Parathyroid adenoma (tissue), 2 donors: ENCODE results near the gene CPNE9.
A peak's percentile ranks its signal among the peaks of the same experiment; 100 is the strongest.

ENCODE experiments used
- H2AFZ ChIP-seq: fragments of 300-600 bp; sonication (generic); one replicate; pipeline ENCODE4 v1.7.0; 2017; ENCODE audit warnings: antibody characterized with exemption, mild to moderate bottlenecking
- H3K27ac ChIP-seq: fragments of 300-600 bp; sonication (generic); one replicate; pipeline ENCODE4 v1.7.0; 2017
- H3K27me3 ChIP-seq: fragments of 300-600 bp; sonication (generic); one replicate; pipeline ENCODE4 v1.7.0; 2017; ENCODE audit warnings: low read length; ENCODE audit not compliant: control insufficient read depth, insufficient read depth
- H3K36me3 ChIP-seq: fragments of 300-600 bp; sonication (generic); one replicate; pipeline ENCODE4 v1.7.0; 2017; ENCODE audit warnings: low read length; ENCODE audit not compliant: control insufficient read depth, insufficient read depth
- H3K4me1 ChIP-seq: fragments of 300-600 bp; sonication (generic); one replicate; pipeline ENCODE4 v1.7.0; 2017; ENCODE audit warnings: control low read depth
- H3K4me2 ChIP-seq: fragments of 300-600 bp; sonication (generic); one replicate; pipeline ENCODE4 v1.7.0; 2017; ENCODE audit warnings: low read length
- H3K4me3 ChIP-seq: fragments of 300-600 bp; sonication (generic); one replicate; pipeline ENCODE4 v1.7.0; 2017; ENCODE audit warnings: low read depth, low read length
- H3K79me2 ChIP-seq: fragments of 300-600 bp; sonication (generic); one replicate; pipeline ENCODE4 v1.7.0; 2017; ENCODE audit warnings: control low read depth
- H3K9ac ChIP-seq: fragments of 300-600 bp; sonication (generic); one replicate; pipeline ENCODE4 v1.7.0; 2017; ENCODE audit warnings: mild to moderate bottlenecking
- H3K9me3 ChIP-seq: fragments of 300-600 bp; sonication (generic); one replicate; pipeline ENCODE4 v1.7.0; 2017; ENCODE audit warnings: low read length; ENCODE audit not compliant: control insufficient read depth
- TF ChIP-seq, protein P1 (sequence below): fragments of 300-600 bp; sonication (generic); IDR thresholded peaks from one replicate; pipeline ENCODE4 v1.7.0; 2017; ENCODE audit warnings: antibody characterized with exemption, mild to moderate bottlenecking
- donor health status: primary hyperparathyroidism.

Gene CPNE9

DNA sequence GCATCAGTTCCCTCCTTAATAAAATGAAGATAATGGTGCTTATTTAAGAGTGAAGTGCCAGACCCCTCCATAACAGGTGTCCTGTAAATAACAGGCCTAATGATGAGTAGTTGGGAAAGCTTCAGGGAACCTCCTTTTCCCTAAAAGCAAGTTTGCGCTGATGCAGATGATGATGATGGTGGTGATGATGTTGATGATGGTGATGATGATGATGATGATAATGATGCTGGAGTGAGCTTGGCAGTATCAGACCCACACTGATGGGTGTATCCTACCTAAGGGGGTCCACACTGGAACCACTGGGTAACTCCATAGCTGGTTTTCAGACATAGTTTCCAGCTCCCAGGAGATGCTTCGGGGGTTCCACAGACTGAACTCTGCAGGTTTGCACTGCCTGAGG, 29.9 kb upstream of the CPNE9 start:
- no peaks in the 10 kb centered on the region for H3K36me3 ChIP-seq
- no peaks in the 10 kb centered on the region for H3K9me3 ChIP-seq
- no peak overlapping the region for H3K27ac ChIP-seq
- H3K4me2 ChIP-seq = no peak overlapping the region
- no peak overlapping the region for H2AFZ ChIP-seq
- TF ChIP-seq, protein P1, sequence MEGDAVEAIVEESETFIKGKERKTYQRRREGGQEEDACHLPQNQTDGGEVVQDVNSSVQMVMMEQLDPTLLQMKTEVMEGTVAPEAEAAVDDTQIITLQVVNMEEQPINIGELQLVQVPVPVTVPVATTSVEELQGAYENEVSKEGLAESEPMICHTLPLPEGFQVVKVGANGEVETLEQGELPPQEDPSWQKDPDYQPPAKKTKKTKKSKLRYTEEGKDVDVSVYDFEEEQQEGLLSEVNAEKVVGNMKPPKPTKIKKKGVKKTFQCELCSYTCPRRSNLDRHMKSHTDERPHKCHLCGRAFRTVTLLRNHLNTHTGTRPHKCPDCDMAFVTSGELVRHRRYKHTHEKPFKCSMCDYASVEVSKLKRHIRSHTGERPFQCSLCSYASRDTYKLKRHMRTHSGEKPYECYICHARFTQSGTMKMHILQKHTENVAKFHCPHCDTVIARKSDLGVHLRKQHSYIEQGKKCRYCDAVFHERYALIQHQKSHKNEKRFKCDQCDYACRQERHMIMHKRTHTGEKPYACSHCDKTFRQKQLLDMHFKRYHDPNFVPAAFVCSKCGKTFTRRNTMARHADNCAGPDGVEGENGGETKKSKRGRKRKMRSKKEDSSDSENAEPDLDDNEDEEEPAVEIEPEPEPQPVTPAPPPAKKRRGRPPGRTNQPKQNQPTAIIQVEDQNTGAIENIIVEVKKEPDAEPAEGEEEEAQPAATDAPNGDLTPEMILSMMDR = no peak
- no peaks in the 10 kb centered on the region for H3K27me3 ChIP-seq
- peaks cover 10% of the 10 kb centered on the region for H3K79me2 ChIP-seq
- H3K4me1 ChIP-seq = peaks cover 24% of the 10 kb centered on the region
- no peak overlapping the region for H3K4me3 ChIP-seq
- no peak overlapping the region for H3K9ac ChIP-seq

DNA sequence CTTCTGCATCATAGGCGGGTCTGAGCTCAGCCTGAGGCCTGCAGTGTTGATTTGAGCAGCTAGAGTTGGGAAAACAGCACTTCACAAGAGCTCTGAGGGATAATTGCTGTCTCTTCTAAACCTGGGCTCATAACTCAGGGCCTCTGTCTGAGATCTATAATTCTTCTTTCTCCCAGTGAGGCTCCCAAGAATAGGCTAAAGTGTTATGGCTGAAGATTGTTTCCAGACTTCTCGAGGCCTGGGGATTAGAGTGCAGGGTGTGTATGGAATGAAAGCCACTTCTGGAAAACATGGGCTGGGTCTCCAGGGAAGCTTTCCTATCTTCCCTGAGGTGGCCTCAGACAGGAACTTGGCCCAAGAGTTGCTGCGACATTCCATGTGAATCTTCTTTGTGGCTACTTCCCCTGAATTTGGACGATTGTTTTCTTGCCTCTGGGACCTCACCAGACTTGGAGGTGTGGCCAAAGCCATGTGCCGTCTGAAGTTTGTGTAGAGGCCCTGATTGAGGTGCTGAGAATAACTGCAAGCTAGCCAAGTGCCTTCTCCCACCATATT, 27.8 kb upstream of the CPNE9 start:
- H3K36me3 ChIP-seq = no peaks in the 10 kb centered on the region
- H3K27me3 ChIP-seq = no peaks in the 10 kb centered on the region
- no peaks in the 10 kb centered on the region for H3K9me3 ChIP-seq
- no peak overlapping the region for H2AFZ ChIP-seq
- H3K4me2 ChIP-seq = no peak overlapping the region
- TF ChIP-seq, protein P1 = no peak
- peaks cover 19% of the 10 kb centered on the region for H3K4me1 ChIP-seq
- no peak overlapping the region for H3K4me3 ChIP-seq
- no peak overlapping the region for H3K9ac ChIP-seq
- no peak overlapping the region for H3K27ac ChIP-seq
- peaks cover 10% of the 10 kb centered on the region for H3K79me2 ChIP-seq

DNA sequence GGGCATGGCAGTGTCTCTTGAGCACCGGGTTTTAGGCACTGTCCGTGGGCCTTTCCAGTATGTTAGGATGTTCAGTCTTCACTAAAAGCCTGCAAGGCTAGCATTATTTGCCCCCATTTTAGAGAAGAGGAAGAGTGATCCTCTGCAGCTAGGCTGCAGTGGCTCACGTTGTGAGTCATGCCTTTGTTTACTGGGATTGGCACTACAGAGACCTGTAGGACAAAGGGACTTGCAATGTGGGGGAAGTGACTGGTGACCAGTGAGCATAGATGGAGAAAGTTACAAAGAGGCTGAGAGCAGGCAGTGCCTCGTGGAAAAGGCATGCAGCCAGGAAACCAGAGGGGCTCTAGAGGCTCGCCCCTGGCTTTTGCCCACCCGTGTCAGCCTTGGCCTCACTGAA, 26.8 kb upstream of the CPNE9 start:
- no peak overlapping the region for H3K4me2 ChIP-seq
- no peaks in the 10 kb centered on the region for H3K36me3 ChIP-seq
- no peak overlapping the region for H2AFZ ChIP-seq
- no peaks in the 10 kb centered on the region for H3K9me3 ChIP-seq
- H3K27me3 ChIP-seq = no peaks in the 10 kb centered on the region
- no peak overlapping the region for H3K4me3 ChIP-seq
- no peak overlapping the region for H3K27ac ChIP-seq
- H3K9ac ChIP-seq = no peak overlapping the region
- H3K4me1 ChIP-seq = peaks cover 13% of the 10 kb centered on the region
- peaks cover 11% of the 10 kb centered on the region for H3K79me2 ChIP-seq
- TF ChIP-seq, protein P1 = no peak

DNA sequence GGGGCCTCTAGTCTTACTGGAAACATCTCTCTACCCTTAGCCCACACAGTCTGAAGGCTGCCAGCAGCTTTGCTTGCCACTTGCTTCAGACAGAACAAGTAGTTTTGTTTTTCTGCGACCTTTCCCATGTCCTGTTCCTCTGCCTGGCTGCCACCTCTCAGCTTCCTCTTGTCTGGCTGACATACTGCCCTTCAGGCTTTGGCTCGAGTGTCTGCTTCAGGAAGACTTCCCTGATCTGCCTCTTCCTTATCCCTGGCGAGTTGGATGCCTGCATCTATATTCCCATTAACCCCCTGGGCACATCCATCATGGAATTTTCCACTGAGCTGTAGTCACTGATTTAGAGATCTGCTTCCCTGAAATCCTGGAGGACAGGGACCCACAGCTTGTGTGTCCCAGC, 25.1 kb upstream of the CPNE9 start:
- H3K36me3 ChIP-seq = no peaks in the 10 kb centered on the region

More for the DNA sequence above, 25.1 kb upstream of the CPNE9 start:
- Histone ChIP-seq H3K4me1 (peaks cover 13% of the 10 kb centered on the region), H3K4me3 (no peak overlapping the region), H3K79me2 (peaks cover 10% of the 10 kb centered on the region), H3K9ac (no peak overlapping the region), H3K27me3 (no peaks in the 10 kb centered on the region), H3K9me3 (no peaks in the 10 kb centered on the region), H3K27ac (peak overlapping the region; percentile 58), H3K4me2 (no peak overlapping the region), H2AFZ (no peak overlapping the region)
- TF ChIP-seq, protein P1 = no peak
